Measurements from ENCODE around the gene MAMSTR.
"Not testable (repeated sequence)": the region's sequence is repeated elsewhere in the genome, so short reads cannot be mapped to it uniquely, and the experiment has no call there.

MAMSTR gene

GRCh38 chr19:48735031-48735615, 15.6 kb upstream of the MAMSTR start:
- no peaks in the 10 kb centered on the region for H3K27me3 Mint-ChIP-seq

DNA sequence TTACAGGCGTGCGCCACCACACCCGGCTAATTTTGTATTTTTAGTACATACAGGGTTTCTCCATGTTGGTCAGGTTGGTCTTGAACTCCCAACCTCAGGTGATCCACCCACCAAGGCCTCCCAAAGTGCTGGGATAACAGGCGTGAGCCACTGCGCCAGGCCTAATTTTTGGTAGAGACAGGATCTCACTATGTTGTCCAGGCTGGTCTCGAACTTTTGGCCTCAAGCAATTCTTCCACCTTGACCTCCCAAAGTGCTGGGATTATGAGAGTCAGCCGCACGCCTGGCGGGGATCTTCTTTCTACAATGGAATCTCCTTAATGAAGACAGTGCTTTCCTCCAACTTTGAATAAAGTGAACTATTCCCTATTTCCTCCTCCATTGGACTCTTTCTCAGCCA, 15.1 kb upstream of the MAMSTR start:
- Mint-ChIP-seq H3K4me1 (no peaks in the 10 kb centered on the region), H3K36me3 (no peaks in the 10 kb centered on the region), H3K27ac (peak overlapping the region; percentile 52), H3K9me3 (no peaks in the 10 kb centered on the region), H3K27me3 (no peaks in the 10 kb centered on the region), H3K4me3 (no peak overlapping the region)

More at GRCh38 chr19:48735031-48735615, 15.6 kb upstream of the MAMSTR start:
- H3K4me1 Mint-ChIP-seq, result peaks cover 3% of the 10 kb centered on the region
- H3K4me3 Mint-ChIP-seq, result no peak overlapping the region
- peak overlapping the region; percentile 52 for H3K27ac Mint-ChIP-seq
- no peaks in the 10 kb centered on the region for H3K36me3 Mint-ChIP-seq
- H3K9me3 Mint-ChIP-seq, result no peaks in the 10 kb centered on the region

DNA sequence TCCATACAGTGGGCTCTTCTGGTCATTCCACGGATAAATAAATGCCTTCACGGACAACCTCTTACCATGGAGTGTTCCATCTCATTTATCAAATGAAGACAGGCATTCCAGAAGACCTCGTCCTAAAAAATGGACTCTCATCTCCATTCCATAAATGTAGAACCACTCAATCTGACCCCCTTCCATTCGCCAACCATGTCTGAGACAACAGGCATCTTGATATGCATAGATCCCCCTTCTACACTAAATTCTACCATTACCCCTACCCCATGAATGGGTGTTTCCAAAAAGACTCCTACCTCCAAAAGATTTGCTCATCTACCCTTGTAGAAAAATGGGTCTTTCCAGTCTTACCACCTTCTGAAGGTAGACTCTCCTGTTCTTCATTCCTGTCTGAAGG, 11.9 kb upstream of the MAMSTR start:
- Mint-ChIP-seq H3K4me1 (peaks cover 6% of the 10 kb centered on the region), H3K4me3 (no peak overlapping the region), H3K9me3 (no peaks in the 10 kb centered on the region)

DNA sequence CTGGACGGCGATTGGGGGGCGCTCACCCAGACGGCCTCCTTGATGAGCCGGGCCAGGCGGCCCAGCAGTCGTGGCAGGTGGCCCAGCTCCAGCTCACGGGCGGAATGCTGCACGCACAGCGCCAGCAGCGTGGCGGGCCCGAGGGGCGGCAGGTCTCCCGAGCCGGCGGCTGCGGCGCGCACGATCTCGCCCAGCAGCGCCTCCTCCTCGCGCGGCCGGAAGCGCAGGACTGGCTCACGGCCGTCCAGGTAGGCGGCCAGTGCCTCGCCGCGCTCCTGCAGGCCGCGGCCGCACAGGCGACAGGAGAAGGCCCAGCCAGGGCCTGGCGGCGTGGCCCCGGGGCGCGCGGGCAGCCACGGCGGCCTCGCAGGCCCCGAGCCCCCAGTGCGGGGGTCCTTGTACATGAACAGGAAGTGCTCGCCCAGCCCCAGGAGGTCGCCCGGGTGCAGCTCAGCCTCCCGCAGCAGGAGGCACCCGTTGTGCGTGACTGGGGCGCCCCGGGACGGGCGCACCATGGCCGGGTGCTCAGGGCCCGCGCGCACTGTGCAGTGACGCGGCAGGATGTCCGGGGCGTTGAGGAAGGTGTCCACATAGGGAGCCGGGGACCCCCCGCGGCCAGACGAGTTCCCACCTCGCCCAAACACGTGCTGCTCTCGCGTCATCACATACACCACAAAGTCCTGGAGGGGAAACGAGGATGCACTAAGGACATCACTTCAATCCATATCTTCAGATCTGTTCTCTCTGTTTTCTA, 9.6 kb upstream of the MAMSTR start:
- no peaks in the 10 kb centered on the region for H3K27me3 Mint-ChIP-seq
- no peak overlapping the region for H3K4me3 Mint-ChIP-seq
- no peak overlapping the region for H3K27ac Mint-ChIP-seq
- peaks cover 7% of the 10 kb centered on the region for H3K36me3 Mint-ChIP-seq
- peaks cover 11% of the 10 kb centered on the region for H3K9me3 Mint-ChIP-seq
- H3K4me1 Mint-ChIP-seq, result peaks cover 21% of the 10 kb centered on the region

More for the DNA sequence above, 11.9 kb upstream of the MAMSTR start:
- Mint-ChIP-seq H3K36me3 (peaks cover 2% of the 10 kb centered on the region), H3K27me3 (no peaks in the 10 kb centered on the region), H3K27ac (no peak overlapping the region)

- Mint-ChIP-seq H3K4me1 (peaks cover 21% of the 10 kb centered on the region), H3K4me3 (peak overlapping the region; percentile 15), H3K27me3 (no peaks in the 10 kb centered on the region), H3K27ac (peak overlapping the region; percentile 43), H3K9me3 (peaks cover 11% of the 10 kb centered on the region), H3K36me3 (peaks cover 7% of the 10 kb centered on the region)
These were observed 7.0 kb upstream of the MAMSTR start for GRCh38 chr19:48726556-48726955.

GRCh38 chr19:48724796-48725753, 5.5 kb upstream of the MAMSTR start:
- H3K27me3 Mint-ChIP-seq, result no peaks in the 10 kb centered on the region
- H3K27ac Mint-ChIP-seq, result peak overlapping the region; percentile 94
- peaks cover 33% of the 10 kb centered on the region for H3K4me1 Mint-ChIP-seq
- peak overlapping the region; percentile 75 for H3K4me3 Mint-ChIP-seq
- peaks cover 11% of the 10 kb centered on the region for H3K9me3 Mint-ChIP-seq
- peaks cover 7% of the 10 kb centered on the region for H3K36me3 Mint-ChIP-seq

GRCh38 chr19:48722196-48722708, 2.7 kb upstream of the MAMSTR start:
- no peak overlapping the region for H3K4me3 Mint-ChIP-seq
- H3K27ac Mint-ChIP-seq, result no peak overlapping the region
- no peaks in the 10 kb centered on the region for H3K27me3 Mint-ChIP-seq
- H3K36me3 Mint-ChIP-seq, result peaks cover 7% of the 10 kb centered on the region
- peaks cover 33% of the 10 kb centered on the region for H3K4me1 Mint-ChIP-seq
- peaks cover 11% of the 10 kb centered on the region for H3K9me3 Mint-ChIP-seq

DNA sequence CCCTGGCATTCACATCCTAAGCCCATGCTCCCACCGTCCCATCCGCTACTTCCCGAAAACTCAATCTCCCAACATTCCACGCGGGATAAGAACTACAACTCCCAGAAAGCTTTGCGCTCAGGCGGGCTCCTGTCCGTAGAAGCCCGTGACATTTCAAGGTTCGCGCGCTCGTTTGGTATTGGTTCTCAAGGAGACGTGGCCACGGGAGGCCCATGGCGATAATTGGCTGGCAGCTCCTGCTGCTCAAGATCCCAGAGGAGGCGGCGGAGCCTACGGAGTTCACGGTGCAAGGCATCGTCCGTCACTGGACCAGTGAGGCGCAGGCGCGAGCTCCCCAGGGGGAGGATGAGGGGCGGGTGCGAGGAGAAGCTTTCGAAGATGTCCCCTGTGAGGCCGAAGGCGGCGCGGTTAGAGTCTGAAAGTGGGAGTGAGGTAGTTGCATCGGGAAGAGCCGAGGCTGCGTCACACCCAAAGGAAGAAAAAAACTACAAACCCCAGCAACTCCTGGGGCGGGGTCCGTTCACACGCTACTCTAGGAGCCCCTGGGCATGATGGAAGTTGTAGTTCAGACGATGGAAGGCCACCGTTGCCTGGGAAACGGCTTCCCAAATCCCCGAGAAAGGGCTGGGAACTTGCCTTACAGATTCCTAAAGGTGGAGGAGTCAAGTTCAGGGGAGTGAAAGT, 1.2 kb upstream of the MAMSTR start:
- H3K27ac Mint-ChIP-seq, result peak overlapping the region; percentile 78
- H3K4me3 Mint-ChIP-seq, result peak overlapping the region; percentile 89
- H3K4me1 Mint-ChIP-seq, result peaks cover 24% of the 10 kb centered on the region
- peaks cover 11% of the 10 kb centered on the region for H3K9me3 Mint-ChIP-seq
- no peaks in the 10 kb centered on the region for H3K27me3 Mint-ChIP-seq
- H3K36me3 Mint-ChIP-seq, result peaks cover 3% of the 10 kb centered on the region

DNA sequence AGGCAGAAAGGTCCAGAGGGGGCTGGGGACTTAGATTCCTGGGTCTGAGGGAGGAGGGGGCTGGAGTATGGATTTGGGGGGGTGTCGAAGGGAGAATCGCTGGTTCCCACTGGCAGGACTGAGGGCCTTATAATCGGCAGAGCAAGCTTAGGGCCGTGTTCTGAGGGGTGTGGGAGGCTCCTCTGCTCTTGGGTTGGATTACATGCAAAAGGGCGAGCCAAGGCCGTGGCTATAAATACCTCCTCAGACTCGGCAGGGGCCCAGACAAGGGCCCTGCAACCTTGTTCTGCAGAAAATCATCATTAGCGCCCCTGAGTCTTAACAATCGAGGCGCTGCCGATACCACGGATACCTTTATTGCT, 707 bp upstream of the MAMSTR start:
- H3K4me3 Mint-ChIP-seq, result peak overlapping the region; percentile 89
- H3K27ac Mint-ChIP-seq, result peak overlapping the region; percentile 78
- peaks cover 3% of the 10 kb centered on the region for H3K36me3 Mint-ChIP-seq
- H3K4me1 Mint-ChIP-seq, result peaks cover 19% of the 10 kb centered on the region
- peaks cover 7% of the 10 kb centered on the region for H3K9me3 Mint-ChIP-seq
- no peaks in the 10 kb centered on the region for H3K27me3 Mint-ChIP-seq

GRCh38 chr19:48718711-48719231, 754 bp downstream of the MAMSTR start:
- no peaks in the 10 kb centered on the region for H3K27me3 Mint-ChIP-seq
- peaks cover 23% of the 10 kb centered on the region for H3K4me1 Mint-ChIP-seq
- H3K4me3 Mint-ChIP-seq, result no peak overlapping the region
- H3K27ac Mint-ChIP-seq, result no peak overlapping the region
- no peaks in the 10 kb centered on the region for H3K9me3 Mint-ChIP-seq
- no peaks in the 10 kb centered on the region for H3K36me3 Mint-ChIP-seq

GRCh38 chr19:48718106-48718505, 1.4 kb downstream of the MAMSTR start:
- not testable (repeated sequence) for H3K27me3 Mint-ChIP-seq, H3K36me3 Mint-ChIP-seq, H3K27ac Mint-ChIP-seq, H3K9me3 Mint-ChIP-seq, H3K4me3 Mint-ChIP-seq
- H3K4me1 Mint-ChIP-seq, result peaks cover 27% of the 10 kb centered on the region

DNA sequence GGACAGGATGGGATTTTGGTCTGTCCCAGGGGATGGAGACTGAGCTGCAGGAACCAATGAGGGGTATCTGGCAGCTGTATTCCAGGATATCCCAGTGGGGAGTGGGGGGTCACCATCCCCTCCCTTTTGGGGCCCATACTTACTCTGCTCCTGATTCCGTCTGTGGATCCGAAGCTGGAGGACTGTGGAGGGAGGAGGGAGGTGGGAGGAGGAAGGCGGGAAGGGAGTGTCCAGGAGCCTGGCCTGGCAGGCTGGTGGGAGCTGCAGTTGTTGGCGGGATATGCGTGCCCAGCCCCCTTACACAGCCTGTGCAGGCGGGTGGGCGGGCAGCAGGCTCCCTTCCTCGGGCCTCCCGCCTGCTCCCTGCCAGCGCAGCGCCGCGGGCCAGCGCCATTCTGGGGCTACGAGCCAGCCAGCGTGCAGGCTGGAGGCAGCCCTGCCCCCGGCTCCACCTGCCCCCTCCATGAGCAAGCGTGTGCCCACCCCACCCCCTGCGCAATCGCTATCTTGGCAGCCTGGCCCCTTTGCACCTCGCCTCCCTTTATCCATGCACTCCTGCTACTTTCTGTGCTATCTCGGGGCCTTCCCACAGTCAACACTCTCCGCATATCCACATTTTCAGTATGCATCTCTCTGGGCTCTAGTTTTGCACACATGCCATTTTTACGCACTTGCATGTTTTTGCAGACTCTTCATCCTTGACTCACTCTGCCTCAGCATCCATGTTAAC, 2.8 kb downstream of the MAMSTR start:
- peak overlapping the region; percentile 69 for H3K27ac Mint-ChIP-seq
- no peak overlapping the region for H3K4me3 Mint-ChIP-seq
- peaks cover 31% of the 10 kb centered on the region for H3K4me1 Mint-ChIP-seq
- H3K27me3 Mint-ChIP-seq, result no peaks in the 10 kb centered on the region
- H3K36me3 Mint-ChIP-seq, result peaks cover 1% of the 10 kb centered on the region
- H3K9me3 Mint-ChIP-seq, result no peaks in the 10 kb centered on the region

DNA sequence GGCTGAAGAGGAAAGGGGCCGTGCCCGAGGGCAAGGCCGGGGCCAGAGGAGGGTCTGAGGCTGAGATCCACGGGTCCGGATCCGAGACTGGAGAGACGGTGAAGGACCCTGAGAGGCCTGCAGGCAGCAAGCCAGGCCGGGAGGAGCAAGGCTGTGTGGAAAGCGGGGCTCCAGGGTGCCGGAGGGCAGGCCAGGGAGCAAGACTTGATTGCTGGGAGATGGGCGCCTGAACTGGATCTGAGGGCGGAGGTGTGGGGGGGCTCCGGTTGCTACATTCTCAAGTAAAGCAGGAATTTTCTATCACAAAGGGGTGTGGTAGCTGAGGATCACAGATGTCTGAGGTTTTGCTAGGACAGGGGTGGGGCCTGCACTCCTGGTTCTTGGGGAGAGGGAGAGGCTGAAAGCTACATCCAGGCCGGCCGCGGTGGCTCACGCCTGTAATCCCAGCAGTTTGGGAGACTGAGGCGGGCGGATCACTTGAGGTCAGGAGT, 3.8 kb downstream of the MAMSTR start:
- peaks cover 1% of the 10 kb centered on the region for H3K36me3 Mint-ChIP-seq
- H3K27me3 Mint-ChIP-seq, result no peaks in the 10 kb centered on the region
- H3K4me1 Mint-ChIP-seq, result peaks cover 24% of the 10 kb centered on the region
- H3K4me3 Mint-ChIP-seq, result no peak overlapping the region
- H3K9me3 Mint-ChIP-seq, result no peaks in the 10 kb centered on the region
- no peak overlapping the region for H3K27ac Mint-ChIP-seq
